Trophoblast cell (in vitro differentiated cells and primary cell): ENCODE data around the gene KRT5.
"Not testable (repeated sequence)": the region's sequence is repeated elsewhere in the genome, so short reads cannot be mapped to it uniquely, and the experiment has no call there.

ENCODE experiments used
- DNase-seq, 2 donors: peaks; one replicate each; pipeline ENCODE4 v3.0.0-alpha.2; 2016
- H2AFZ ChIP-seq: 2 replicates; pipeline ENCODE4 v1.6.1; 2013; ENCODE audit warnings: low read length, moderate library complexity, mild to moderate bottlenecking; ENCODE audit not compliant: insufficient read depth, poor library complexity
- H2AK5ac ChIP-seq: 2 replicates; pipeline ENCODE4 v1.6.1; 2013; ENCODE audit warnings: mild to moderate bottlenecking, low read length
- H2BK120ac ChIP-seq: 2 replicates; pipeline ENCODE4 v1.6.1; 2013; ENCODE audit warnings: low read length, mild to moderate bottlenecking, moderate library complexity; ENCODE audit not compliant: insufficient read depth, poor library complexity
- H2BK12ac ChIP-seq: 2 replicates; pipeline ENCODE4 v1.6.1; 2013; ENCODE audit warnings: mild to moderate bottlenecking, low read length, moderate library complexity
- H2BK5ac ChIP-seq: 2 replicates; pipeline ENCODE4 v1.6.1; 2013; ENCODE audit warnings: low read length, low read depth, moderate library complexity, mild to moderate bottlenecking; ENCODE audit not compliant: poor library complexity
- H3K14ac ChIP-seq: 2 replicates; pipeline ENCODE4 v1.6.1; 2013; ENCODE audit warnings: mild to moderate bottlenecking, low read length
- H3K18ac ChIP-seq: 2 replicates; pipeline ENCODE4 v1.6.1; 2013; ENCODE audit warnings: mild to moderate bottlenecking, low read length
- H3K23ac ChIP-seq: 2 replicates; pipeline ENCODE4 v1.6.1; 2013; ENCODE audit warnings: low read length
- H3K27ac ChIP-seq: 2 replicates; pipeline ENCODE4 v1.5.1; 2013; ENCODE audit warnings: low read depth, mild to moderate bottlenecking, inconsistent platforms, low read length, moderate library complexity
- H3K27me3 ChIP-seq: 2 replicates; pipeline ENCODE4 v1.6.1; 2013; ENCODE audit warnings: inconsistent platforms, mild to moderate bottlenecking, low read length, moderate library complexity; ENCODE audit not compliant: insufficient read depth
- H3K36me3 ChIP-seq, 2 experiments: 1 replicate in 1 of 2; 2 replicates in 1 of 2; pipeline ENCODE4 v1.6.1; 2013; ENCODE audit warnings: low read length in 2 of 2, mild to moderate bottlenecking in 2 of 2, moderate library complexity in 1 of 2; ENCODE audit not compliant: insufficient read depth in 2 of 2, control insufficient read depth in 1 of 2
- H3K4ac ChIP-seq: 2 replicates; pipeline ENCODE4 v1.6.1; 2013; ENCODE audit warnings: low read depth, mild to moderate bottlenecking, low read length, moderate library complexity
- H3K4me1 ChIP-seq, 2 experiments: 1 replicate in 1 of 2; 2 replicates in 1 of 2; pipeline ENCODE4 v1.6.1; 2013; ENCODE audit warnings: low read length in 2 of 2, mild to moderate bottlenecking in 2 of 2, moderate library complexity in 1 of 2; ENCODE audit not compliant: insufficient read depth in 2 of 2, control insufficient read depth in 1 of 2
- H3K4me2 ChIP-seq: 2 replicates; pipeline ENCODE4 v1.6.1; 2013; ENCODE audit warnings: inconsistent platforms, mild to moderate bottlenecking, low read length, moderate library complexity
- H3K4me3 ChIP-seq: 2 replicates; pipeline ENCODE4 v1.5.1; 2013; ENCODE audit warnings: mild to moderate bottlenecking, low read depth, low read length, inconsistent platforms
- H3K79me1 ChIP-seq: one replicate; pipeline ENCODE4 v1.6.1; 2013; ENCODE audit warnings: low read length
- H3K79me2 ChIP-seq: 2 replicates; pipeline ENCODE4 v1.6.1; 2013; ENCODE audit warnings: low read length, mild to moderate bottlenecking; ENCODE audit not compliant: control insufficient read depth, insufficient read depth, poor library complexity
- H3K9ac ChIP-seq: 2 replicates; pipeline ENCODE4 v1.6.1; 2013; ENCODE audit warnings: mild to moderate bottlenecking, low read length
- H3K9me3 ChIP-seq: 2 replicates; pipeline ENCODE4 v1.6.1; 2013; ENCODE audit warnings: low read depth, mild to moderate bottlenecking, control low read depth, inconsistent platforms, low read length; ENCODE audit not compliant: insufficient read depth
- H4K12ac ChIP-seq: 2 replicates; pipeline ENCODE4 v1.6.1; 2013; ENCODE audit warnings: low read depth, mild to moderate bottlenecking, low read length, moderate library complexity
- H4K8ac ChIP-seq: 2 replicates; pipeline ENCODE4 v1.6.1; 2013; ENCODE audit warnings: low read depth, mild to moderate bottlenecking, low read length, moderate library complexity
- H4K91ac ChIP-seq: one replicate; pipeline ENCODE4 v1.6.1; 2013; ENCODE audit warnings: low read depth, mild to moderate bottlenecking, low read length, moderate library complexity
- WGBS: extraction: QIAGEN DNeasy Blood & Tissue Kit; methylation state at CpG from one replicate; pipeline ENCODE4 v1.1.7; 2013; ENCODE audit warnings: missing lambda C conversion rate; ENCODE audit not compliant: insufficient read length, insufficient coverage; ENCODE audit errors: extremely low coverage; 5-methylcytosine and 5-hydroxymethylcytosine counted together

The KRT5 gene

DNA sequence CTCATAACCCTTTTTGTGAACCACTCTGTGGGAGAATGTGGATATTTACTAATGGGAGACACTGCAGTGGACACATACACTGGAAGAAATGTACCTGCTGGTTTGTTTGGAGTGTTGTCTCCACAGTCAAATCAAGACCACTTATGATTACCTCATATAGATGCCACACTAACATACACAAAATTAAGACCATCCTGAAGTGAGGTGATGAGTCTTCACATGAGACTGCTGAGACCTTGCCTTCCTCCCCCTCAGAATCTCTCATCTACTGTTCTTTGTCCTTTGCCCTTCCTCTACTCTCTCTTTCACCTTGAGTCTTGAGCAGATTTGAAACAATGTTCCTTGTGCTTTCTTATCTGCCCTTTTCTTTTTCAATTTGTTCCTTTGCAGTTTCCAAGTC lies 31.5 kb downstream of the KRT5 start:
- DNase-seq = no peak

DNA sequence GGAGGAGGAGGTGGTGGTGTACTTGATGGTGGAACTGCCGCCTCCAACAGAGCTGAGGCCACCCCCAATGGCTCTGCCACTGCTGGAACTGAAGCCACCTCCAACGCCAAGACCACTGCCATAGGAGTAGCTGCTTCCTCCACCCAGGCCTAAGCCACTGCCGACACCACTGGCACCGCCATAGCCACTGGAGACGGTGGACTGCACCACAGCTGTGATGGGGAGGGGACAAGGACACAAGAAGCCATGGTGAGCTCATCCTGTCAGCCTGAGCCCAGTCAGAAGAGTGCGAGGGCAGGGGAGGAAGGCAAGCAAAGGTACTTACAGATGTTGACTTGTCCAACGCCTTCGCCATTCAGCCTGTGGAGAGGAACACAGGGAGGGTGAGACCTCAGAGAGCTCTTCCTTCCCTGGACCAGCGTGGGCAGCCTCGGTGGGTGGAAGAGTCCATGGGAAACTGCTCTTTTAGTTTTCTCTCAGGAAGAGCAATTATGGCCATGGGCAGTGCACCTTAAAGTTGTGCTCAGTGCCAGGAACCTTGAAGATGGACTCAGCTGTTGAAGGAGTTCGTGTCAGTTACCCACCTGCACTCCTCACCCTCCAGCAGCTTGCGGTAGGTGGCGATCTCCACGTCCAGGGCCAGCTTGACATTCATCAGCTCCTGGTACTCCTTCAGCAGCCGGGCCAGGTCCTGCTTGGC lies 32.3 kb downstream of the KRT5 start:
- WGBS = no CpG with 5 or more reads among the region's 15 CpGs
- not testable (repeated sequence) for H2BK120ac ChIP-seq

More for the DNA sequence above, 31.5 kb downstream of the KRT5 start:
- no peak overlapping the region for H3K9ac ChIP-seq
- no peaks in the 10 kb centered on the region for H3K79me2 ChIP-seq
- H3K4me3 ChIP-seq = no peak overlapping the region
- H3K4me2 ChIP-seq = no peak overlapping the region
- no peak overlapping the region for H3K23ac ChIP-seq
- no peak overlapping the region for H4K12ac ChIP-seq
- no peaks in the 10 kb centered on the region for H3K36me3 ChIP-seq
- no peak overlapping the region for H3K27ac ChIP-seq
- no peak overlapping the region for H2BK12ac ChIP-seq
- H4K91ac ChIP-seq = no peak overlapping the region
- no peak overlapping the region for H4K8ac ChIP-seq
- H3K4ac ChIP-seq = no peak overlapping the region
- H2BK120ac ChIP-seq = no peak overlapping the region
- H3K18ac ChIP-seq = no peak overlapping the region
- H3K27me3 ChIP-seq = no peaks in the 10 kb centered on the region
- H3K79me1 ChIP-seq = no peaks in the 10 kb centered on the region
- no peaks in the 10 kb centered on the region for H3K9me3 ChIP-seq
- no peak overlapping the region for H2AK5ac ChIP-seq
- no peak overlapping the region for H3K14ac ChIP-seq
- H2AFZ ChIP-seq = no peak overlapping the region
- no peak overlapping the region for H2BK5ac ChIP-seq
- H3K4me1 ChIP-seq = no peaks in the 10 kb centered on the region

DNA sequence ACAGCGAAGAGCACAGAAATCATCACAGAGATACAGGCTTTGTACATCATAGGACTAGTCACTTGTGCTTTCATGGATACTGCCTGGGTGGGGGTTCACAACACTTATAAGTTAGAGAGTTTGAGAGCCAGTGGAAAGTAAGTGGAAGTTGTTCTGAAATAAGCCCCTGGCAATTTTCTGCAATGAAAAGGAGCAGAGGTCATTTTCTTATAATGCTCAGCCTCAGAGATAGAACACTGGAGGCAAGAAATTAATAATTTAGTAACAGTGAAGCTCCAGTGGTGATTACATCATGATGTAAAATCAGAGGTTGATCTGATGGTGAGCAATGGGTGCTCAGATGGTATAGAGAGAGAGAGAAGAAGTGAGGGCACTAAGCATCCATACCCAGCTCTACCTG lies 33.0 kb downstream of the KRT5 start:
- H2AK5ac ChIP-seq = no peak overlapping the region
- H3K36me3 ChIP-seq = no peaks in the 10 kb centered on the region
- no peak overlapping the region for H4K91ac ChIP-seq
- no peak overlapping the region for H3K4me2 ChIP-seq
- H3K18ac ChIP-seq = no peak overlapping the region
- H3K9ac ChIP-seq = no peak overlapping the region
- H3K4me1 ChIP-seq = no peaks in the 10 kb centered on the region
- H4K8ac ChIP-seq = no peak overlapping the region
- no peak overlapping the region for H3K4me3 ChIP-seq
- DNase-seq = no peak
- H3K79me1 ChIP-seq = no peaks in the 10 kb centered on the region
- no CpG with 5 or more reads among the region's 1 CpG for WGBS
- H3K27ac ChIP-seq = no peak overlapping the region
- no peaks in the 10 kb centered on the region for H3K9me3 ChIP-seq
- no peak overlapping the region for H3K4ac ChIP-seq
- no peak overlapping the region for H2BK5ac ChIP-seq
- no peak overlapping the region for H3K23ac ChIP-seq
- H3K14ac ChIP-seq = no peak overlapping the region
- H3K79me2 ChIP-seq = no peaks in the 10 kb centered on the region
- H4K12ac ChIP-seq = no peak overlapping the region
- H2AFZ ChIP-seq = no peak overlapping the region
- no peak overlapping the region for H2BK120ac ChIP-seq
- no peaks in the 10 kb centered on the region for H3K27me3 ChIP-seq
- no peak overlapping the region for H2BK12ac ChIP-seq

More for the DNA sequence above, 32.3 kb downstream of the KRT5 start:
- H4K91ac ChIP-seq, H3K79me1 ChIP-seq, H3K4me1 ChIP-seq, H3K4me3 ChIP-seq, H3K4me2 ChIP-seq, H2AFZ ChIP-seq, H3K23ac ChIP-seq, H3K4ac ChIP-seq, H2AK5ac ChIP-seq, H4K8ac ChIP-seq, H3K79me2 ChIP-seq, H3K14ac ChIP-seq, H3K9ac ChIP-seq, H2BK5ac ChIP-seq, H4K12ac ChIP-seq, H3K36me3 ChIP-seq, H2BK12ac ChIP-seq, H3K9me3 ChIP-seq, H3K27ac ChIP-seq, H3K18ac ChIP-seq, DNase-seq, H3K27me3 ChIP-seq: not testable (repeated sequence)

DNA sequence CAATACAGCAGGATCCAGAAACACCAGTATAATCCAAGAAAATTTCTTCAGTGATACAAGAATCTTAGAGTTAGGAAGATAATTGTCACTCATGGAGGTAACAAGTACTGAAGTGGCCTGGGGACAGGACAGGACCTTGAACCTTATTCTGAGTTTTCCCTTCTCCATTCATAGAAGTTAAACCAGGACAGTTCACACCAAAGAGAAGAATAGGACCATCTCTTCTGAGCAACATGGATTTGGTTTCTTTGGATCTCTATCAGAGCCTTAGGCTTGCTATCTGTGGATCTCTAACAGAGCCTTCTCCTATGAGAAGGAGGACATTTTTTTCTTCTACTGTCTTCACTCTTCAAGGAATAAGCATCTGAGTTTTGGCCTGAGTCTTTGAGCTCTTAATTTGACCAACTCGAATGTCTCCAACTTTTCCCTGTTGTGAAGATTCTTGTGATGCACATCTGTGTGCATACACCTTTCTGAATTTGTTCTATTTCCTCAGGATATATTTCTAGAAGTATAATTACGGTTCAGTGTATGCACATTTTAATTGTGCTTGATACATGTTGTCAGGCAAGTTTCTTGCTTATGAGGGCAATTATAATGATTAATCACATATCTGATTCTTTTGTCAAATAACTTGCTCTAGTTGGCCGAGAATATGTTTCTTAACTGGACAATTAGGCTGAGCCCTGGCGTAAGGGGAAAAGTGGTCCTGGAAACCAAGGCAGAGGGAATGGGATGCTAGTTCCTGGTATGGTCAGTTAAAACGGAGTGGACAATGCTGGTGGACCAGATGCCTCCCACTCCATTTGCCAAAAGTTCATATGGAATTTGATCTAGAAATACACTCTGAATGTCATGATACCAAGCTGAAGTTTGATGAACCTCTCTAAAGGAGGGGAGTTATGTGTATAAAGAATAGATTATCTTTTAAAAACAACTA lies 33.8 kb downstream of the KRT5 start:
- H3K9me3 ChIP-seq = no peaks in the 10 kb centered on the region
- H3K18ac ChIP-seq = no peak overlapping the region
- H4K91ac ChIP-seq = no peak overlapping the region
- H3K4me2 ChIP-seq = no peak overlapping the region
- H2BK5ac ChIP-seq = no peak overlapping the region
- H3K9ac ChIP-seq = no peak overlapping the region
- no peak overlapping the region for H2BK120ac ChIP-seq
- no CpG with 5 or more reads among the region's 5 CpGs for WGBS
- no peaks in the 10 kb centered on the region for H3K79me2 ChIP-seq
- no peak overlapping the region for H3K4me3 ChIP-seq
- no peak overlapping the region for H2AK5ac ChIP-seq
- H3K23ac ChIP-seq = no peak overlapping the region
- H3K27me3 ChIP-seq = no peaks in the 10 kb centered on the region
- no peak overlapping the region for H3K14ac ChIP-seq
- H3K4ac ChIP-seq = no peak overlapping the region
- no peaks in the 10 kb centered on the region for H3K4me1 ChIP-seq
- no peak for DNase-seq
- H3K36me3 ChIP-seq = no peaks in the 10 kb centered on the region
- H2AFZ ChIP-seq = no peak overlapping the region
- H4K12ac ChIP-seq = no peak overlapping the region
- H3K79me1 ChIP-seq = no peaks in the 10 kb centered on the region
- no peak overlapping the region for H3K27ac ChIP-seq
- H2BK12ac ChIP-seq = no peak overlapping the region
- H4K8ac ChIP-seq = no peak overlapping the region
